NCI-H1694 treated with DMSO at 0.1 percent for 48 hours (cell line): ENCODE results near the gene DAPK1.

ENCODE experiments used
- DNase-seq: peaks from one replicate; lab custom pipeline; 2025; lab: John Stamatoyannopoulos, UW

DAPK1 gene

DNA sequence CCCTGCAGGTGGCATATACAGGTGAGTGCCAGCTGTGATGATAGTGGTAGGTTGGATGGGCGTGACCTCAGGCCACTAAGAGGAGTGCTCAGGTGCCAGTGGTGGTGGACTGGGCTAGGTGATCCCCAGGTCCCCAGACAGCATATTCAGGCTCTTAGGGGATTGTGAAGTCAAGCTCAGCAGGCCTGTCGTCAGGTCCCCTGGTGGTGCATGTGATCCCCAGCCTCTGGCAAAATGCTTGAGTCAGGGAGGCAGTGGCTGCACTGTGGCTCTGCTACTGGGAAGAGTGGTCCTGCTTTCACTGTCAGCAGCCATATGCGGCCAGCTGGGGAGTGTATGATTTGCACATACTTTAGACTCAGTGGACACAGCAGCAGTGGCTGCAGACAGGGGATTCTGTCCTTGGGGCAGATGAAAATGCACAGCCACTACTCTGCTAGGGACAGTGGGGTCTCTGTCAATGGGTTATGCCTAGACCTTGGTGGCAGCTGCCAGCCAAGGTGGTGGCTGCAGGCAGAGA is 196.6 kb downstream of the DAPK1 start:
- no peak for DNase-seq

DNA sequence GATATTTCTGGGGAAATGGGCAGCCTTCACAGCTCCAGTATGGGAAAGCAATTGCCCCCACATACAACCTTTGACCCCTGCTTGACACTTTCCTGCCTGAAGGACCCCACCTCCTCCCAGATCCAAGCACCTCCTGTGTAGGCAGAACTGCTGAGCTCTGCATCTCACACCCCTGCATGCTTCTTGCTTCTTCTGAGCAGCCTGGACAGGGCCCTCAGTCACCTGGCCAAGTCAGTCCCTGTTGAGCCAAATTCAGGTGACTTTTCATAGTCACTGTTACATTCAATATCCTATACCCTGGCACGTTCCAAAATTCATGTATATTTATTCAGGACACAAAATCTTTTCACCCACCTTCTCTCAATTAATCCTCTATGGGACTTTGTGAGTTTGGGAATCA is 197.9 kb downstream of the DAPK1 start:
- no peak for DNase-seq

DNA sequence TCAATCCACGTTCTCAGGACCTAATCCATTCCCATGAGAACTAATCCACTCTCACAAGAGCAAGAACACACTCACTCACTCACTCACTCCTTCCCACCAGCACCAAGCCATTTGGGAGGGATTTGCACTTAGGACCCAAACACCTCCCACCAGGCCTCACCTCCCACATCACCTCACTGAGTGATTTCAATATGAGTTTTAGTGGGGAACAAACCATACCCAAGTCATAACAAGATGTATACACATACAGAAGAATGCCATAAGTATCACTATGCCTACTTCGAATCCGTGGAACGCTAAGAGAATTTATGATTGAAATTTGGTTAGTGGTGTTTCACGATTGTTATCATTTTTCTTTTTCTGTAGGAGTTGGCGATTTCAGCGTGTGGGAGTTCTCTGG is 199.0 kb downstream of the DAPK1 start:
- DNase-seq = no peak

DNA sequence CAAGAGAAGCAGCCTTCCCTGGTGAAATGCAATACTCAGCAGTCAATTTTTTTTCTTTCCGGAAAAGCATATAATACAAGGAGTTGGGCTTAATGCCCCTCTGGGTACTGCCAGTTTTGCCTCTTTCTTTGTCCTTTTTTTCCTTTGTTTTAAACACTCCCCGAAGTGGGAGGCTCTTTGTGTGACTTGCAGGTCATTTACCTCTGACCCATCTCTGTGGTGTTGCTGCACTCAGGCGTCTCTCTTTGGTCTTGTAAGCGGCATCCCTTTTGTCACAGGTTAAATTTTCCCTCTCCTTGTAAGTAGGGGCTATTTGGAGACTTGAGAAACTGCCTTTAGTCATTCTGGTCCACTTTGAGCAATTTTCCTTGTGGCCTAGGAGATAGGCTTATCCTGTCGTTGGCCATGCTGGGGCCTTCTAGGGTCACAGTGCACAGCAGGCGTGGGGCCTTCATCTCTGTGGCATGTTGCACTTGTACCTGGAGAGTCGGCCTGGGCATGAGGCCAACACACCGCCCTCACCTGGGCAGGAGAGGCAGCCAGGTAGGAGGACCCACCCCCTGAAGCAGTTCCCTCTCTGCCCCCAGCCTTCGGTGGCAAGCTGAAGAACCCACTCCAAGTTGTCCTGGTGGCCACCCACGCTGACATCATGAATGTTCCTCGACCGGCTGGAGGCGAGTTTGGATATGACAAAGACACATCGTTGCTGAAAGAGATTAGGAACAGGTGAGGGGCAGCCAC is 200.6 kb downstream of the DAPK1 start:
- DNase-seq = no peak

DNA sequence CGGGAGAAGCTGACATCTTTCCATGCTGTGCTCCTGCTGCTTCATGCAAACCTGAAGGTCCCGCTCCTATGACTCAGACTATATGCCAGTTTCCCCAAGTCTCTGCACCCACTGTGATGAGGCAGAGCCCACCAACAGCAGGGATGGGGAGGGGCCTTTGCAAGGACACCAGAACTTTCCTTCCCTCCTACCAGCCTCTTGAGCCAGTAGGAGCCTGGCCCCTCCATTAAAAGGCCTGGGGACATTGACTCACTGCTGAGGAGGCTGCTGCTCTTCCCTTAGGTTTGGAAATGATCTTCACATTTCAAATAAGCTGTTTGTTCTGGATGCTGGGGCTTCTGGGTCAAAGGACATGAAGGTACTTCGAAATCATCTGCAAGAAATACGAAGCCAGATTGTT is 202.2 kb downstream of the DAPK1 start:
- no peak for DNase-seq

DNA sequence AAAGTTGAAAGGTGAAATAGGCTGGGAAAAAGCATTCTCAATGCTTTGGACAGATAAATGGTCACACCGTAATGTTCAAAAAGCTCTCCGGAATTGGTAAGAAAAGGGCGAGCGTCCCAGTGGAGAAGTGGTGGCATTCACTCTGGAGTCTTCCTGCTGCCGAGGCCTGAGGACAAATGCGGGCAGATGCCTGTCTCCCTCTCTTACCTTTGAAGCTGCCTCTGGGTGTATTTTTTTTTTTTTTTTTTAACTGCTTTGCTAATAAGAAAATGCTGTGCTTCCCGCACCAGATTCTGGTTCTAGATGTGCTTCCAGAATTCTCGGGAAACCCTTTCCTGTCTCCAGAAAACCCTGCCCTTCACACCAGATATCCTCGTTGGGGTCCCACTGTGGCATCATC is 203.8 kb downstream of the DAPK1 start:
- DNase-seq = no peak

DNA sequence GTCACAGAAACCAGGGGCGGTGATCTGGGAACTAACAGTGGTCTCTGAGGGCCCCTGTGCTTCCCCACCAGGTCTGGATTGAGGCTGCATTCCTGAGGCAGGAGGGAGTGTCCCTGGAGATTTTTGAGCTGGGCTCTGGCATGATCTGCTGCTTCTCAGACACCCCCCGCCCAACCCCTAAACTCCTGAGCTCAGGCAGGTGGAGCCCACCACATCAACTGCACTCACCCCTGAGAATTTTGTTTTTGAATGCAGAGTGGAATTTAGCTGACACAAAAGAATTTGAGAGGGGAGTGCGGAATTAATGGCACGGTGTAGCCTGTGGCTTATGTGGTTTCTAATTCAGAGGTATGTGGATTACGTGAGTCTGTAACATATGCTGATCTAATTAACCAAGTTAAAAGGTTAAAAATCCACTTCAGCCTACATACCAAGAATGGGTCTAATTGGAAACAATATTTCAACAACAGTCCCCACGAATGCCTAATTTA is 204.3 kb downstream of the DAPK1 start:
- DNase-seq = no peak

DNA sequence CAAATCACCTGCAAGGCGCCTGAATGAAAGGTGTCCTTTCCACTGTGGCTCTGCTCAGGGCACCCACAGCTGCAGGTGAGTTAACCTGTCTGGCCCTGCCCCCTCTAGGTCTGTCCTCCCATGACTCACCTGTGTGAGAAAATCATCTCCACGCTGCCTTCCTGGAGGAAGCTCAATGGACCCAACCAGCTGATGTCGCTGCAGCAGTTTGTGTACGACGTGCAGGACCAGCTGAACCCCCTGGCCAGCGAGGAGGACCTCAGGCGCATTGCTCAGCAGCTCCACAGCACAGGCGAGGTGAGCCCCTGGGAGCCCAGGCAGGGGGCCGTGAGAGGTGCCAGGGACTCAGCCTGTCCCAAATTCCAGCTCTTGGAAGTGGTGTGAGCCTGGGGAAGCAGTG is 205.3 kb downstream of the DAPK1 start:
- DNase-seq = no peak

DNA sequence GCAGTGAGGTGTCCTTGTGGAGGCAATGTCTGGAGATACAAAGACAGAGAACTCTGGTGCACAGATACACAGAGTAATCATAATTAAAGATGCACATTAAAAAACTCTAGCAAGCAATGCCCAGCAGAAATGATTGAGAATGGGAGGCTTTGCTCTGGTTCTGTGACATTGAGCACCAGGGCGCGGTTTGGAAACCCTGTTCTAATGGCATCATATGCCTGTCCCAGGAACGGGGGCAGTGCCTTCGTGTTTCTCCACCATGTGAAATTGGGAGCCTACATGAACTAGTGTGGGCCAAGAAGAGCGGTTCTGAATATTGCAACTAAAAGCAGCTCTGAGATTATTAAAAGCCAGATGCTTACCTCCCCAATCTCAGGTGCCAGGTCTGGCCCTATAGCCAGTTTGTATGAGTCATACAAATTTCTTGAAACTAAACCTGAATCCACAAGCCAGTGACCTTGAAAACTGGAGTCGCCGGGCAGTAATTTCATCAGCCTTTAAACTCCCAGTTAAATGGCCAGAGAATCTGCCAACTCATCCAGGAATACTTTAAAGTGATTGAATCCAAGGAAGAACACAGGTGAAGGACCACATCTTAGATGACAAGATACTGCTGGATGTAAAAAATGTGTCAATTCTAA is 206.1 kb downstream of the DAPK1 start:
- no peak for DNase-seq

DNA sequence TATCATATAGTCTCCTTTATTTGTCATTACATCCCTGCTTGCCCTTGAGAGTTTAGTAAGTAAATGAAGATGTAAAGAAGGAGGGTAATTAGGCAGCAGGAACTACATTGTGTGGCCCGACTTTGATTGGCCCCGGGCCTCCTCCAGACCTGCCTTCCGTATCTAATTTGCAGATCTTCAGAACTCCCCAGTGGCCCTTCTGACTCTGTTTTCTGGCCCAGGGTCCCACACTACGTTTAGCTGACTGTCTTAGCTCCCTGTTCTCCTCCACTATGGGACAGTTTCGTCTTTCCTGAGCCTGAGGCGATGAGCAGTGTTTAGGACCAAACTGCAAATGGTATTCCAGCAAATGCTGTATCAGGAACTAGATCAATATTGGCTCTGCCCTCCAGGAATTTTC is 206.7 kb downstream of the DAPK1 start:
- no peak for DNase-seq

DNA sequence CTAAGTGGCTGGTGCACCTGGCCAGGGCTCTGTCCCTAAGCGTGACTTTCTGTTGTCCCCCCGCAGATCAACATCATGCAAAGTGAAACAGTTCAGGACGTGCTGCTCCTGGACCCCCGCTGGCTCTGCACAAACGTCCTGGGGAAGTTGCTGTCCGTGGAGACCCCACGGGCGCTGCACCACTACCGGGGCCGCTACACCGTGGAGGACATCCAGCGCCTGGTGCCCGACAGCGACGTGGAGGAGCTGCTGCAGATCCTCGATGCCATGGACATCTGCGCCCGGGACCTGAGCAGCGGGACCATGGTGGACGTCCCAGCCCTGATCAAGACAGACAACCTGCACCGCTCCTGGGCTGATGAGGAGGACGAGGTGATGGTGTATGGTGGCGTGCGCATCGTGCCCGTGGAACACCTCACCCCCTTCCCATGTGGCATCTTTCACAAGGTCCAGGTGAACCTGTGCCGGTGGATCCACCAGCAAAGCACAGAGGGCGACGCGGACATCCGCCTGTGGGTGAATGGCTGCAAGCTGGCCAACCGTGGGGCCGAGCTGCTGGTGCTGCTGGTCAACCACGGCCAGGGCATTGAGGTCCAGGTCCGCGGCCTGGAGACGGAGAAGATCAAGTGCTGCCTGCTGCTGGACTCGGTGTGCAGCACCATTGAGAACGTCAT is 208.5 kb downstream of the DAPK1 start:
- DNase-seq = no peak

DNA sequence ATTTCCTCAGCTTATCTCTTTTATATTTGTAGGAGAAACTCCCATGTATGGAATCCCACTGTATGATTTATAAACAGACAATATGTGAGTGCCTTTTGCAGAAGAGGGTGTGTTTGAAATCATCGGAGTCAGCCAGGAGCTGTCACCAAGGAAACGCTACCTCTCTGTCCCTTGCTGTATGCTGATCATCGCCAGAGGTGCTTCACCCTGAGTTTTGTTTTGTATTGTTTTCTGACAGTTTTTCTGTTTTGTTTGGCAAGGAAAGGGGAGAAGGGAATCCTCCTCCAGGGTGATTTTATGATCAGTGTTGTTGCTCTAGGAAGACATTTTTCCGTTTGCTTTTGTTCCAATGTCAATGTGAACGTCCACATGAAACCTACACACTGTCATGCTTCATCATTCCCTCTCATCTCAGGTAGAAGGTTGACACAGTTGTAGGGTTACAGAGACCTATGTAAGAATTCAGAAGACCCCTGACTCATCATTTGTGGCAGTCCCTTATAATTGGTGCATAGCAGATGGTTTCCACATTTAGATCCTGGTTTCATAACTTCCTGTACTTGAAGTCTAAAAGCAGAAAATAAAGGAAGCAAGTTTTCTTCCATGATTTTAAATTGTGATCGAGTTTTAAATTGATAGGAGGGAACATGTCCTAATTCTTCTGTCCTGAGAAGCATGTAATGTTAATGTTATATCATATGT is 210.3 kb downstream of the DAPK1 start:
- no peak for DNase-seq

DNA sequence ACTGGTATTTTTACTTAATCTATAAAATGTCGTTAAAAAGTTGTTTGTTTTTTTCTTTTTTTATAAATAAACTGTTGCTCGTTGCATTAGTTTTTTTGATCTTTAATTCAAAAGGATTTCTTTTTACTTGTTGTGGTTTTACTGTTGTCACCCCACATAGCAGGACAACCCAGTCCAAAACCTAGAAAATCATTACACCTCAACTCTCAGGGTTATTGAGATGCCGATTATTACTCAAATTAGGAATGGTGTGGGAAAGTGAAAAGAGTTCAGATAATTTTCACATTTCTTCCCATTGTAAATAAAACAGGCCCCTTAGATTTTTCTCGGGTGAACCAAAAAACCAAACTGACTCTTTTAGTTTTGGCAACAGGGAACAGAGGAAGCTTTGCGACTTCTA is 210.9 kb downstream of the DAPK1 start:
- DNase-seq = no peak

DNA sequence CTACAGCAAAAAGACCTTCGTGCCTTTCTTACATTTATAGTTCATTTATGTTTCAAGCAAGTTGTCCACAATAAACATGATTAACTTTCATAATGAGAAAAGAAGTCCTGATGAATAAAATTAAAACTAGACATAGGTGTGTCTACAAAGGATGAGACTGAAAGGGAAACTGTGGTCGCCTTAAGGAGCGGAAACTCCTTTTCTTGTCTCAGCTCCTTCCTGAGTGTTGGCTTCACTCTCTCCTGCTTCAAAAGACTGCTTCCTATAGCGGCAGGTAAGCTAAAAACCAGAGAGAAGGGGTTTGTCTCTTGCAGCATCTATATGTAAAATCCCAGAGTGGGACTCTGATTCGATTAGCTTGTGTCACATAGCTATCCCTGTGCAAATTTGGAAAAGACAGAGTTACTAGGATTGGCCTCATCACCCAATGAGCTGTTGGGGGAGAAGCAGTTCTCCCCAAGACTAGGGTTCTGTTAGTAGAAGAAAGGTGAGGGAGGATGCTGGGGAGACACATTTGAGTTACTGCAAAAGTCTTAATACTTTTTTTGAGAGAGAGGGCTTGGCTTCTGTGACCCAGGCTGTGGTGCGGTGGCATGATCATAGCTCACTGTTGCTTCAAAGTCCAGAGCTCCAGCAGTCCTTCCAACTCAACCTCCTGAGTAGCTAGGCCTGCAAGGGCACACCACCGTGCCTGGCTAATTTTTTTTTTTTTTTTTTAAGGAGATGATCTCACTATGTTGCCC is 211.5 kb downstream of the DAPK1 start:
- DNase-seq = no peak

DNA sequence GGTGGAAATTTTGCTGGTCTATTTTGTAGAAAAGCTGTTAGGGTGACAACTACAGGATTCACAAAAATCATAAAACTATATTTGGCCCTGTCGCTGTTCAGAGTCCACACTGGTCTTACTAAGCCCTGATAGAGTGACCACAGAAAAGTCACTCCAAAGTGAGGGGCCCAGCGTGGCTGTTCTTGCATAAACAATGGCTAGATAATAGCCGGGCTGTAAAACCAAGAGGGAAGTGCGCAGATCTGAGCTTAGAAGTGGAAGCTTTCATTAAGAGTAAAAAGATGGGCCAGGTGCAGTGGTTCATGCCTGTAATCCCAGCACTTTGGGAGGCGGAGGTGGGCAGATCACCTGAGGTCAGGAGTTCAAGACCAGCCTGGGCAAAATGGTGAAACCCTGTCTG is 212.8 kb downstream of the DAPK1 start:
- no peak for DNase-seq

DNA sequence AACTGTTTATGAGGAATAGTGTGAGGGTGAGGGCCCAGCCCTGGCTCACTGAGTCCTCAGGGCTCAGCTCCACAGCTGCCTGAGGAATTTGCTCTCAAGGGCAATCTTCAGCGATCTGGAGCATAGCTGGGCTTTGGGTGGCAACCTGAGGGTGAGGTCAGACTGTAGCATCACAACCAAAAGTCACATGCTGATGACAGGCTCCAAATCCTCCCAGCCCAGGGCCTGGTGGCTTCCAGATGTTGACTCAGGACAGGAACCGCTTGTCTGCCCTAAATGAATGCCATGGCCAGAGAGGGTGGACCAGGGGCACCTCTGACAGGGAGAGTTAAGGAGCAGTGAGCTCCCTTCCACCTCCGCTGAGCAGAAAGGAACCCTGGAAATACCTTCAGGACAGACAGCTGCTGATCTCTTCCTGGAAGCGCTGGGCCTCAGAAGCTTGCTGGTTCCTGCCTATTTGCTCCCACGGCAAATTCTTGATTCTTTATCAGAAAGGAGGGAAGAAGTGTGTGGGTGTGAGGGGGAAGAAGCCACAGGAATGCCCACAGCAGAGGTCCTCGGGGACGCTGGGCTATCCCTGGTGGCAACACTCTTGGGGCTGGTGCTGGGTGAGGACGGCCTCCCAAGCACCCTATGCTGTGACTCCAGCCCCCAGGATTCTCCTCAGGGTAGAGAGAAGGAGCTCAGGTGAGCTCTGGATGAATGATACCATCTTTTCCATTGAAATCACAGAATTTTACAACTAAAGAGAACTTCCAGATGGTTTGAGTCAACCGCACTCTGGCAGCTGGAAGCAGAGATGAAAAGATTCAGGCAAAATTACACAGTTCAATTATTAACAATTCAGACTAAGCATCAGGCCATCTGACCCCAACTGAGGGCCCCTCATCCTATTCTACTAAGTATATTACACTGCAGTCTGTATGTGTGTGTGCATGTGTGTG is 214.5 kb downstream of the DAPK1 start:
- DNase-seq = no peak

DNA sequence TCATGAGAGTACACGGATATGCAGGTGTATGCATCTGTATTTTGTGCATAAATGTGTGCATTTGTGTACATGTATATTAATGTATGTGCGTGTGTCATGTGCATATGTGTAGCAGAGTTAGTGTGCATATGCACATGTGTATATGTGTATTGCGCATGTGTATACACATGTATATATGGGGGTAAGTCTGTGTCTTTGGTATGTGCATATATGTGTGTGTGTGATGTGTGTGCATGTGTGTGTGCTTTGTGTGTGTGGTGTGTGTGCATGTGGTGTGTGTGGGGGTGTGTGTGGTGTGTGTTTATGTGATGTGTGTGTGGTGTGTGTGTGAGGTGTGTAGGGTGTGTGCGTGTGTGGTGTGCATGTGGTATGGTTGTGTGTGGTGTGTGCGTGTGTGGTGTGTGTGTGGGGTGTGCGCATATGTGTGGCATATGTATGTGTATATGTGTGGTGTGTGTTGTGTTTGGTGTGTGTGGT is 215.2 kb downstream of the DAPK1 start:
- no peak for DNase-seq

DNA sequence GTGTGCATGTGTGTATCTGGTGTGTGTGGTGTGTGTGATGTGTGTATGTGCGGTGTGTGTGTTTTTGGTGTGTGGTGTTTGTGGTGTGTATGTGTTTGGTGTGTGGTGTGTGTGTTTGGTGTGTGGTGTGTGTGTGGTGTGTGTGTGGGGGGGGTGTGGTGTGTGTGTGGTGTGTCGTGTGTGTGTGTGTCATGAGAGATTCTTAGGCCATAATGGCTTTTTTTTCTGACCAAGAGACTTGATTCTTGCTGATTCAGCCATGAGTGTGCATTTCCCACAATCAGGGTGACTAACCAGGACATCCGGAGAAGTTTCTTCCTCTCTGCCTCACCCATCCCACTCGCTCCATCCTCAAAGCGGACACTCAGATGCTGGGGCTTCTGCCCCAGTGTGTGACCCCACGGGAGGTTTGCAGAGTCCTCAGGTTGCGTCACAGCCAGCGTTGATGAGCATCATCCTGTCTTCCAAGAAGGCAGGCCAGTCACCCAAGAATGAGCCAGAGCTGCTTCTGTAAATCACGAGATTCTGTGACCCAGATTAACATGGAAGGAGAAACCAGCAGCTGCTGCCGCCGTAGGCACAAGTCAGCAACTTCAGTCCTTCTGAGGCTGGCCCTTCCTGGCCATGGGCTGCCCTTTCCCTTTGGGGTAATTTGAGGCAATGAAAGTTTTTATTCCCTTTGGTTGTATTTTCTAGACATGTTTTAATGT is 215.8 kb downstream of the DAPK1 start:
- DNase-seq = no peak

DNA sequence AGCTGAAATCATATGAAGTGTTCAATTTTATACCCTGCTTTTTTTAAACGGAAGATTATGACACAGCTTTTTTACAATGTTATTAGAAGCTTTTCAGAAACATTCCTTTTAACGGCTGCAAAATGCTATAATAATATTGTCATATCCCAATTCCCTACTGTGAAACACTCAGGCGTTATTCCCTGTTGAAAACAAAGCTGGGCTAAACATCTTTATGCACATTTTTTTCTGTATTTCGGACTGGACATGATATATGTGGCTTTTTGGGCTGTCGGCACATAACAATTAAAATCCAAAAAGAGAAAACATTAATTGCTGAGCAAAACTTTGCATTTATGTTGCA is 216.3 kb downstream of the DAPK1 start:
- DNase-seq = no peak

DNA sequence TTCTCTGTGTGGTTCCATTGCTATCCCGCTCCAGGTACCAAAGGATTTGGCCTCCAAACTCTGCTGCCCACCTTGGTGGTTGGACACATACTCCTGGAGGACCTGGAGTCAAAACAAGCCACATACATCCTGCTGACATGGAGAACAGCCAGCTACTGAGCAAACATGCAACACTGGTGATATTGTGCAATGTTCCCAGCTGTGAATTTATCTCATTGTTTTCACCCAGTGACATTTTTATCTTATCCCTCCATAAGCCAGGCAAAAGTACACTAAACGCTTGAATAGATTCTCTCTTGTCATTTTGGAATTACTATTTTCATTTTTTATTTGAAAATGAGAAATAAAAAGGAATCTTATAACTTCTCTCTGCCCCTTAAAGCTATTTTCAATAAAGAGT is 217.2 kb downstream of the DAPK1 start:
- DNase-seq = no peak
